GM18861 (cell line): ENCODE data around the gene ANKHD1.
"Not testable (repeated sequence)": the region's sequence is repeated elsewhere in the genome, so short reads cannot be mapped to it uniquely, and the experiment has no call there.

Experiments
- ATAC-seq: cut with Tn5 transposase; IDR thresholded peaks from one replicate; pipeline ENCODE4 v1.9.1; 2021; ENCODE audit not compliant: unreplicated experiment

The ANKHD1 gene

DNA sequence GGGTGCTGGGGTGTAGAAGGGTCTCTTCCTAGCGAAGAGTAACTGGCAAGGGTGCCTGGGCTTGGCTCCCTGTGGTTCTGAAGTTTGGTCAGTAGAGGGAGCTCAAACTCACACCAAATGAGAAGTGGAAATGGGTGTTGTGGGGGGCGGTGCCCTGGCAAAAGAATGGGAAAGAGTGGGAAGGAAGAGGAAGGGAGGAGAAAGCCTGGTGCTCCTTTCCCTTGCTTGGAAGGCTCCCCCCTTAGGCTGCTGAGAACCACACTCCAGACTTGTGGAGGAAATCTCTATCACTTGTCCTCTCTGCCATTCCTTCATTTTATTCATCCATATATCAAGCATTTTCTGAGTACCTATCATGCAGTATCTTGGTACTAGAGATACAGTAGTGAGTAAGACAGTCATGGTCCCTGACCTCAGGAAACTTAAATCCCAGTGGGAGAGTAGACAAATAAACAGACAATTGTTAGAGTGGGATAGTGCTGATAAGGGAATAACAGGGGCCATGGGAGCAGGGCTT lies 28.6 kb upstream of the ANKHD1 start:
- no peak for ATAC-seq

- ATAC-seq: no peak
Measured at GRCh38 chr5:140381351-140381750, 20.3 kb upstream of the ANKHD1 start.

- ATAC-seq: no peak
Measured at GRCh38 chr5:140381972-140382371, 19.7 kb upstream of the ANKHD1 start.

DNA sequence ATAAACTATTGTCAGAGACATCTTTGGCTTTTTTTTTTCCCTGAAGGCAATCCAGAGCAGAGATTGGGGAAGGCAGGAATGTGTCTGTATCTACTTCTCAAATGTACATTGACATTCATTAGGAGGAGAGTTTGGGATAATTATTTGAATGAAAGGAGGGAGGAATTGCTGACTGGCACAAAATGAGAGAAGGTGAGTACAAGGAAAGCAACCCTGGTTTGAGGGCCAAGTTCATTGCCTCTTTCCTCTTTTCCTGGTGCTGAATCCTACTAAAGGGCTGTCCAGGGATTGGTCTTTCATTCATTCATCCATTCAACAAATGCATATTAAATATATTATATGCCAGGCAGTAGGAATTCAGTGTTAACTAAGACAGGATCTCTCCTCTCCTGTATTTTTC lies 18.8 kb upstream of the ANKHD1 start:
- ATAC-seq: no peak

DNA sequence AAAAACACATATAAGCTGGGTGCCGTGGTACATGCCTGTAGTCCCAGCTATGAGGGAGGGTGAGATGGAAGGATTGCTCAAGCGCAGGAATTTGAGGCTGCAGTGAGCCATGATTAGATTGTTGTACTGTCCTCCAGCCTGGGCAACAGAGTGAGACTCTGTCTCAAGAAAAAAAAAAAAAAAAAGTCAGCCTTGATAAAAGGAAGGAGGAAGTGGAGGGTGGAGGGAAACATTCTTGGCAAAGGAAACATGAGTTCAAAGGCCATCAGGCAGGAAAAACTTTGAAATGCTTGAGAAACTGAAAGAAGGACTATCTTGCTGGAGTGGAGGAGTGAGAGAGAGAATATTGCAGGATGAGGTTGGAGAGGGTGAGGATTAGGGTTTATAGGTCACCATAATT lies 18.3 kb upstream of the ANKHD1 start:
- no peak for ATAC-seq

GRCh38 chr5:140388052-140388451 lies 13.6 kb upstream of the ANKHD1 start:
- ATAC-seq: no peak

GRCh38 chr5:140391312-140391711 lies 10.3 kb upstream of the ANKHD1 start:
- ATAC-seq: no peak

DNA sequence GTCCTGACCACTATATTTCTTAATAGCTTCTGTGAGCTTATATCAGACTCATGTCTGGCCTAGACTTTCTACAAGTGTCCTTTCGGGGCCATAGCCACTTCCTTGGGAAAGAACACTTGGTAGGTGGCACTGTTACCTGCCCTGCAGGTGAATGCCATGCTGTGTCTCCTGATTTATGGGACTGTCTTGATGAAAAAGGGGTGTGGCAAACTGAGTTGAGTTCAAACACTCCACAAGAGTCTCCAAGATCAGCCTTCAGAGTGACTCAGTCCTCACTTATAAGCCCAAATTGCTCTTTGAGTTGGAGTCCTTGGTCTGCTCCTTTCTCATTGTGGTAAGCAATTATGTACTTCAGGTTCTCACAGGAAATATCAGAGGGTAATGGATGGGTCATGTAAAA lies 9.9 kb upstream of the ANKHD1 start:
- ATAC-seq: no peak

DNA sequence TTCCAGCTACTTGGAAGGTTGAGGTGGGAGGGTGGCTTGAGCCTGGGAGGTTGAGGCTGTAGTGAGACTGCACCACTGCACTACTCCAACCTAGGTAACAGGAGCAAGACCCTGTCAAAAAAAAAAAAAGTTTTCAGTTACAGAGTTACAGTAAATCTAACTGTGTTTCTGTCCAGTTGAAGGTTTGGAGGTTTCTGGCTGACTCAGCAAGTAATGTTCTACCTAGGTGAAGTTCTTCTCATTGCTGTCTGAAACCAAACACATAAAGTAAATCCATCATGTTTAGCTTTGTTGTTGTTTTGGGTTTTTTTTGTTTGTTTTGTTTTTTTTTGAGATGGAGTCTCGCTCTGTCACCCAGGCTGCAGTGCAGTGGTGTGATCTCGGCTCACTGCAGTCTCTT lies 7.9 kb upstream of the ANKHD1 start:
- no peak for ATAC-seq

DNA sequence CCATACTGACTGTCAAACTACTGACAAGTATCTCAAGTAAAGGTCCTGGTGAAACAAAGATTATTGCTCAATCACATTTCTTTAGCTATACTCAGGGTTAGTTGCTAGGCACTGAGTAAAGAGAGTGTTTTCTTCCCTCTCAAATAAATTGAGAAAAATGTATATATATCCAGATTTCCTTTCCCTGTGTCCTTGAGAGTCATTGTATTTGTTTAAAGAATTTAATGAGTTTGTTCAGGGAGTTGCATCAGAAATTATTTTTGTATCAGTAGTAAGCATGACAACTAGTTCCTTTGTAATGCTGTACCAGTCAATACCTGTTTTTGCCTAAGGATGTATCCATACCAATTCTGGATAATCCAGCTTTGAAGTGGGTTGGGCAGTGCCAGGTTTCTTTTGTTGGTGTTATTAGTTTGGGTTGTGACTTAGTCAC lies 3.2 kb upstream of the ANKHD1 start:
- ATAC-seq: no peak

GRCh38 chr5:140399979-140400729 lies 1.5 kb upstream of the ANKHD1 start:
- no peak for ATAC-seq

DNA sequence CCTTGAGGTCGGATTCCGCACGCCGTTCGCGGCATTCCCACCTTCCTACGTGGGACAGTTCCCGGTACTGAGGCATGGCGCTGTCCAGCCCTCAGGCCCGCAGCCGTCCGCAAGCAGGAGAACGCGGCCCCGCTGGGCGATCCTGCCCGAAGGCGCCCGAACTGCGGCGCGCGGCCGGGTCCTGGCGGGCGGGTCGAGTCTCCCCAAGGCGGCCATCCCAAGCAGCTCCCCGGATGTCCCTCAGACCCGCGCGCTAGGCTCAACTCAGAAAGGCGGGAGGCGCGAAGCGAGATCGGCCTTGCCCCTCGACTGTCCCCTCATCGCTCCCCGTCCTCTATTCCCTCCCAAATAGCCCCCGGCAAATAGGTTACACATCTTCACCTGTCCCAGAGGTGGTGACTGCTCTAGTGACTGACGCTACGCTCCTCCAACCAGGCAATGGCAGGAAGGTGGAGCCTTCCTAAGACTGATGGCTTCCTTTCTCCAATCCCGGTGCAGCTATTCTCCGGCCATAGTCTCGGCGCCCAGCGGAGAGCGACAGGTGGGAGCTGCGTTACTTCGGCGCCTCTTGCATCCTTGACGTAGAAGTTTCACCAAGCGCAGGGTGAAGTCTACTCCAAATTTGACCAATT lies 787 bp upstream of the ANKHD1 start:
- ATAC-seq: peak; percentile 61

DNA sequence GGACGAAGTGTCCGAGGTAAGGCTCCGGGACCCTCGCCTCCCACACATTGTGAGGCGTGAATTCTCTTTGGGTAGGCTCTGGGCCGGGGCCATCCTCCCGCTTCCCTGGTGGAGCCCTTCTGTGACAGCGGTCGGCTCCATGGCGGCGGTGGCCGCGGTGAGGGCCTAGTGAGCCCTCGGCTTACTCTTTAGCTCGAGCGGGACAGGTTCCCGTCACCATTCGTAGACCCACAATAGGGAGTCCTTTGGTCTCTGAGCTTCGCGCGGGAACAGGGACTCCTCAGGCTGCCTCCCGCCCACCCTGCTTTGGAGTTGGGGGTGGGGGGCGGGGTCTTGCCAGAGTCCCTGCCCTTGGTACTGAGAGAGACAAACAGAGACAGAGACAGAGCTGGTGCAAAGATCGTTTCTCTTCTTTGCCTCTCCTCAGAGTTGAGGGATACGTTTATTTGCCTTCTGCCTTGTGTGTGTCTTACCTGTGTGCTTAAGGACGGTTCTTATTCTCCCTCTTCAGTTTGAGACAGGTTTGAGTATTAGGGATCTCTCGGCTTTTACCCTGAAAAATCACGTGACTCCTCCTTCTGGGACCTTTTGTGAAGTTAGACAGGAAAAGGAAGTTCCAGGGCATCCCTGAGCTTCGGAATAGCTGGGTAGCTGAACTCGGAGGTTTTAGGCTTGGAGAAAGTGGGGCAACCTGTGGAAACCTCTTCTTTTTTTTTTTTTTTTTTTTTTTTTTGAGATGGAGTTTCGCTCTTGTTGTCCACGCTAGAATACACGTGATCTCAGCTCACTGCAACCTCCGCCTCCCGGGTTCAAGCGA lies 833 bp downstream of the ANKHD1 start:
- ATAC-seq: no peak

GRCh38 chr5:140403613-140404012 lies 2.0 kb downstream of the ANKHD1 start:
- no peak for ATAC-seq

DNA sequence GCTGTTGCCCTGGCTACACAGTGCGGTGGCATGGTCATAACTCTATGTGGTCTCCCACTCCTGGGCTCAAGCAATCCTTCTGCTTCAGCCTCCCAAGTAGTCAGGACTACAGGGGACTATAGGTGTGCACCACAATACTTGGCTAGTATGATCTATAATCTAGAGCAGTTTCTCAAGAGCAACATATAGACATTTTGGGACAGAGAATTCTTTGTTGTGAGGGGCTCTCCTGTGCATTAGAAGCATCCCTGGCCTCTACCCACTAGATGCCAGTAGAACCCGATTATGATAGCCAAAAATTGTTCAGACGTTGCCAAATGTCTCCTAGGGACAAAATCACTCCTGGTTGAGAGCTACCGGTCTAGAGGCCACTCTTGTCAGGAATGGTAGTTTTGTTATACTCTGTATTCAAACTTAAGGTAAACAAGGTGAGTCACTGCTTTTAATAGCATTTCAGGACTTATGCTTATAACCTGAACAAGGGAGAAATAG lies 7.2 kb downstream of the ANKHD1 start:
- ATAC-seq: no peak

DNA sequence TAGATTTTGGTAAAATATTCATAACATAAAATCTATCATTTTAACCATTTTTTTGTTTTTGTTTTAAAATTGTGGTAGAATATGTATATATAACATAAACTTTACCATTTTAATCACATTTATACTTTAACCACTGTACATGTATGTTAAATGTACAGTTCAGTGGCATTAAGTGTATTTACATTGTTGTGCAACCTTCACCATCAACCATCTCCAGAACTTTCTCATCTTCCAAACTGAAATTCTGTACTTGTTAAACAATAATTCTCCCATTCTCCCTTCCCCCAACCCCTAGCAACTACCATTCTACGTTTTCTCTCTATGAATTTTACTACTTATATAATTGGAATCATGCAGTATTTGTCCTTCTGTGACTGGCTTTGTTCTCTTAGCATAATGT lies 11.6 kb downstream of the ANKHD1 start:
- ATAC-seq: no peak

DNA sequence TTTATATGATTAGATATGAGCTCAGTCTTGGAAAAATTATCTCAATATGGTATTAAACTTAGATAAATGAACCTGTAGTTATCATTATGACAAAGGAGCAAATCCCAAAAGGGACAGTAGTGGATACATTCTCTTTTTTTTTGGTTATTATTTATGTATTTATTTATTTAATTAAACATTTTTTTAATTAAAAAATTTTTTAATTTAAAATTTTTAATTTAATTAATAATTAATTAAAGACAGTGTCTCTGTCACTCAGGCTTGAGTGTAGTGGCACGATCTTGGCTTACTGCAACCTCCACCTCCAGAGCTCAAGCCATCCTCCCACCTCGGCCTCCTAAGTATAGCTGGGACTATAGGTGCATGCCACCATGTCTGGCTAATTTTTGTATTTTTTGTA lies 15.6 kb downstream of the ANKHD1 start:
- no peak for ATAC-seq

GRCh38 chr5:140418862-140419520 lies 17.4 kb downstream of the ANKHD1 start:
- no peak for ATAC-seq

- ATAC-seq: no peak
Measured at GRCh38 chr5:140420226-140420570, 18.6 kb downstream of the ANKHD1 start.

DNA sequence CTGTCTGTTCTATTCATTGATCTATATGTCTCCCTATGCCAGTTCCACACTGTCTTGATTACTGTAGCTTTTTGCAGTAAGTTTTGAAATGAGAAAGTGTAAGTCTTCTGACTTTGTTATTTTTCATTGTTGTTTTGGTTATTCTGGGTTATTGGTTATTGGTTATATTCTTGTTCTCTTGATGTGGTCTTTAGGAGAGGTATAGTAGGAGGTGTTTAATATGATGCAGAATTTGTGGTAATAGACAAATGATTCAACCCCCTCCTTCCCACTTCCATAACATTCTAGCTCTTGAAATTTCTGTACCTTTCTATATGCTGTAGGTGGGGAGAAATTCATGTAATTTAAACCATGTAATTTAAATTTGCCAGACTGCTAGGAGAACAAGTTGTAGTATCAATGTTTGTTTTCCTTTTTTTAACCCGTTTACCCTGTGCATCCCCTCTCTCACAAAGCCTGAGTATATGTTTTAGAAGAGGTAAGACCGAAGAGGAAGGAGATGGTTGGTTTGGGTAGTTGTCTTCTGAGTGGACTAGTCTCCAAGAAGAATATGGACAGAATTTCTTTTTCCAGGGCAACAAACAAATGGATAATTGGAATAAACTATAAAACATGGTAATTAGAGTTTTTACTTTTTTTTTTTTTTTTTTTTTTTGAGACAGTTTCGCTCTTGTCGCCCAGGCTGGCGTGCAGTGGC lies 19.2 kb downstream of the ANKHD1 start:
- no peak for ATAC-seq

- not testable (repeated sequence) for ATAC-seq
Measured at GRCh38 chr5:140421375-140421774, 19.7 kb downstream of the ANKHD1 start.
